Activated CD4-positive, alpha-beta T cell treated with anti-CD3 and anti-CD28 coated beads for 1 hour (primary cell): ENCODE measurements around the gene ADAP1.

ENCODE experiments used
- DNase-seq: peaks from one replicate; pipeline ENCODE4 v3.0.0-alpha.2; 2020

Gene ADAP1

DNA sequence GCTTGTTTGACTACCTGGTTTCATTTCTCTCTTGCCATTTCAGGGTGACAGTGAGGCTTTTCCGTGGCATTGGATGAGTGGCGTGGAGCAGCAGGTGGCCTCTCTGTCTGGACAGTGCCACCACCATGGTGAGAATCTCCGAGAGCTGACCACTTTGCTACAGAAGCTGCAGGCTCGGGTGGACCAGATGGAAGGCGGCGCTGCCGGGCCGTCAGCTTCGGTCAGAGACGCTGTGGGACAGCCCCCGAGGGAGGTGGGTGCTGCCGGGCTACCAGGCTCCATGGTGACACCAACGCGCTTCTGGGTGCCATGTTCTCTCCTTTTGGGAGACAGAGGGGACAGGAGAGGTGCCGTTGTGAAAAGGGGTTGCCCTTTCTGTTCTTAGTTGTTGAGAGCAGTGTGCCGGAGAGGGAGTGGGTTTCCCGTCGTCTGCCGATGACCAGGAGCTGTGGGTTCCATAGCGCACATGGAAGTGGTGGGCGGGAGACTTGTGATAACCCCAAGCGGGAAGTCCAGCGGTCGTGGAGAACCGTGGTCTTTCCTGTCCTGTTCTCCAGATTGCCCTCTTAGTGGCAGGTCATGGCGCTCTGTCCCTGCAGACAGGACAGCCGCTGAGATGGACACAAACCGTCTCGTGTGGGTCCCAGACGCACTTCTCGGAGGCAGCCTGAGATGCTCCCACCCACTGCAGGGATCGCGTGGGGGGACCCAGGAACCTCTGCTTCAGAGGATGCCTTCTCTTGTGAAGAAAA is 100.9 kb downstream of the ADAP1 start:
- DNase-seq = no peak

DNA sequence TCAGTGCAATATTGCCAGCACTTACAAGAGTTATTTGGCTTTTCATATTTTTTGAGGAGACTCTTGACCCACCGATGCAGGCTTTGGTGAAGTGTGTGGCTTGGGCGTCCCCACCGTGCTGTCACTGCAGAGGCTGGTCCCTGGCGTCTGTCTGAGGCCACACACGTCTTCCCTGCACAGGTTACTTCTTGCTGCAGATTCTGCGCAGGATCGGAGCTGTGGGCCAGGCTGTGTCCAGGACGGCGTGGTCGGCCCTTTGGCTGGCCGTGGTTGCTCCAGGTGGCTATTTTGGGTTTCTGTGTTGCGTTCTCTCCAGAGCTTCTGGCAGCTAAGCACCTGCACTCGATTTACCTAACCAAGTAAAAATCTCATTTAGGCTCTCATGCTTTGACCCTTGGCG is 103.3 kb downstream of the ADAP1 start:
- no peak for DNase-seq

- DNase-seq = no peak
Measured at GRCh38 chr7:849781-850180, 104.7 kb downstream of the ADAP1 start.

GRCh38 chr7:849145-849544 is 105.3 kb downstream of the ADAP1 start:
- no peak for DNase-seq
